ENCODE measurements around the gene WDR55. TPM values are rescaled to one million over a fixed set of nuclear protein-coding genes. Genes with fewer than 3 reads are reported as not detected.

The WDR55 gene
- total RNA-seq, 4 donors from 2014 or later, result 17.7 to 23.8 (median 20.6) TPM

DNA sequence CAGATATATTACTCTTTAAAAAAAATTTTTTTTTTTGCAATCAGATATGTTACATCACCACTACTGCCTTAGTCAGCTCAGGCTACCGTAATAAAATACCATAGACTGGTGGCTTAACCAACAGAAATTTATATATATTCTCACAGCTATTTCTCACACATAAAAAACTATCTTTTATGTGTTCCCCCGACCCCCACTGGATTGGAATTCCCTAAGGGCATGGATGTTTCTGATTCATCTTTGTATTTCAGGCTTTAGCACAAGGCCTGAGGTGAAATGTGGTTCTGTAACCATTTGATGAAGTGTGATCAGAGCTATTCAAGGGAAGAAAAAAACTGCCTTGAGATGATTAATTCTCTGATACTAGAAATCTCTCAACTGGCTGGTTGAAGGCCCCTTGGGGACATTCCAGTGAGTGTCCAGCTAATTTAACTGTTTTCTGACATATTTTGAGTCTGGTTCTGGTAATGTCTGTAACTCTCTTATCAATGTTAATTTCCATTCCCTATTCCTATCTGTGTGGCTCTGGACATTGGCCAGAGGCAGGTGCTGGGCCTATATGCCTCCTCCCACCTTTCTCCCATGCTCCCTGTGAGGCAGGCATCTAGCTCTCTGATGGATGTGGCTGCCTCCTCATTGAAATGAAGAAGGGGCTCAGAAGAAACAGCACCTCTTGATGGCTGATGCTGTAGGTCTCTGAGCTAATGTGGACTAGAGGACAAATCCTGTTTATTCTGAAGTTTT, 34.2 kb upstream of the WDR55 start:
- 52% methylated on average over 2 of the region's 2 CpGs for WGBS
- Histone ChIP-seq H3K27ac (replicated peaks in 1 of 4) (peak overlapping the region in 3 of 4 donors; percentile 45 to 71 (median 51)), H3K4me1 (peaks cover 8 to 31% (median 24%) of the 10 kb centered on the region in 4 donors), H3K9me3 (no peaks in the 10 kb centered on the region), H3K36me3 (no peaks in the 10 kb centered on the region), H3K4me3 (peak overlapping the region; percentile 59 to 66 (median 61)), H3K27me3 (no peaks in the 10 kb centered on the region)
- no peak for DNase-seq (ENCODE audit: extremely low spot score)
- intact Hi-C loops (cut with DNase I), result no loop called here
- no peak for TF ChIP-seq POLR2A (IDR thresholded peaks at IDR 0.05; ENCODE audit: low read depth)

- no peak for DNase-seq (ENCODE audit: extremely low spot score)
- 89% methylated on average over 4 of the region's 4 CpGs for WGBS
- TF ChIP-seq, protein P1, sequence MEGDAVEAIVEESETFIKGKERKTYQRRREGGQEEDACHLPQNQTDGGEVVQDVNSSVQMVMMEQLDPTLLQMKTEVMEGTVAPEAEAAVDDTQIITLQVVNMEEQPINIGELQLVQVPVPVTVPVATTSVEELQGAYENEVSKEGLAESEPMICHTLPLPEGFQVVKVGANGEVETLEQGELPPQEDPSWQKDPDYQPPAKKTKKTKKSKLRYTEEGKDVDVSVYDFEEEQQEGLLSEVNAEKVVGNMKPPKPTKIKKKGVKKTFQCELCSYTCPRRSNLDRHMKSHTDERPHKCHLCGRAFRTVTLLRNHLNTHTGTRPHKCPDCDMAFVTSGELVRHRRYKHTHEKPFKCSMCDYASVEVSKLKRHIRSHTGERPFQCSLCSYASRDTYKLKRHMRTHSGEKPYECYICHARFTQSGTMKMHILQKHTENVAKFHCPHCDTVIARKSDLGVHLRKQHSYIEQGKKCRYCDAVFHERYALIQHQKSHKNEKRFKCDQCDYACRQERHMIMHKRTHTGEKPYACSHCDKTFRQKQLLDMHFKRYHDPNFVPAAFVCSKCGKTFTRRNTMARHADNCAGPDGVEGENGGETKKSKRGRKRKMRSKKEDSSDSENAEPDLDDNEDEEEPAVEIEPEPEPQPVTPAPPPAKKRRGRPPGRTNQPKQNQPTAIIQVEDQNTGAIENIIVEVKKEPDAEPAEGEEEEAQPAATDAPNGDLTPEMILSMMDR (IDR thresholded peaks at IDR 0.05), result no peak
- TF ChIP-seq EP300 (IDR thresholded peaks at IDR 0.05) (no peak), POLR2AphosphoS5 (IDR thresholded peaks at IDR 0.05) (no peak)
- no peaks in the 10 kb centered on the region for H3K36me3 ChIP-seq
- no peaks in the 10 kb centered on the region for H3K9me3 ChIP-seq
- H3K27ac ChIP-seq (replicated peaks in 1 of 4), result peak overlapping the region; percentile 45 to 71 (median 61)
- H3K27me3 ChIP-seq, result no peaks in the 10 kb centered on the region
- H3K4me3 ChIP-seq, result peak overlapping the region; percentile 59 to 66 (median 61)
- peaks cover 8 to 31% (median 24%) of the 10 kb centered on the region in 4 donors for H3K4me1 ChIP-seq
- intact Hi-C loops (cut with DNase I), result no loop called here
Measured at GRCh38 chr5:140631036-140631417, 33.7 kb upstream of the WDR55 start.

DNA sequence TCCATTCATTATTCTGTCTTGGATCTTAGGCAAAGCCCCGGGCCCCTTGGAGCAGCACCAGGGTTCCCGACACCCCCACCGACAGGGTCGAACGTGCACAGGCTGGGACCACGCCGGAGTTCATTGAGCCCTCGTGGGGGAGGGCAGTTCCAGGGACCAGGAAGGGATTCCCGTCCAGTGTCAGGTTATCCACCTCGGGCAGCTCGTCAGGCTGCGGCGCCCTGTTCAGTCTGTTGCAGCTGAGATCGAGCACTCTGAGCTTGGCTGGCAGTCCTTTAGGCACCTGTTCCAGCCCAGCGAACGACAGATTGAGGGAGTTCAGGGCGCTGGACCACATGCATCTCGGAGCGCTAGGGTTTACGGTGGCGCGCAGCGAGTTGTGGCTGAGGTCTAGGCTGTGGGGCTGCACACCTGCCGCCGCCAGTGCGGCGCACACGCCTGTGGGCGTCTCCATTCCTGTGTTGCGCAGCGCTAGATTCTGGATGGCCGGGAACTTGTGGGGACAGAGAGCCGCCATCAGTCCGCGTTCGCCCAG, 32.8 kb upstream of the WDR55 start:
- H3K4me1 ChIP-seq, result peaks cover 8 to 31% (median 24%) of the 10 kb centered on the region in 4 donors
- intact Hi-C loops (cut with DNase I), result no loop called here
- H3K27ac ChIP-seq (replicated peaks in 1 of 4), result peak overlapping the region; percentile 71 to 82 (median 71)
- H3K9me3 ChIP-seq, result no peaks in the 10 kb centered on the region
- H3K4me3 ChIP-seq, result peak overlapping the region; percentile 59 to 66 (median 61)
- DNase-seq (ENCODE audit: extremely low spot score), result no peak
- TF ChIP-seq POLR2AphosphoS5 (IDR thresholded peaks at IDR 0.05) (no peak), POLR2A (IDR thresholded peaks at IDR 0.05; ENCODE audit: low read depth) (no peak), EP300 (IDR thresholded peaks at IDR 0.05) (no peak)
- TF ChIP-seq, protein P1 (IDR thresholded peaks at IDR 0.05), result no peak
- no peaks in the 10 kb centered on the region for H3K36me3 ChIP-seq
- WGBS, result 12% methylated on average over 14 of the region's 36 CpGs
- H3K27me3 ChIP-seq, result no peaks in the 10 kb centered on the region

- TF ChIP-seq POLR2A (IDR thresholded peaks at IDR 0.05; ENCODE audit: low read depth) (no peak), EP300 (IDR thresholded peaks at IDR 0.05) (no peak), POLR2AphosphoS5 (IDR thresholded peaks at IDR 0.05) (peak in 1 of 2 donors; percentile 3)
- TF ChIP-seq, protein P1 (IDR thresholded peaks at IDR 0.05), result peak in 1 of 3 experiments; percentile 5
- Histone ChIP-seq H3K9me3 (no peaks in the 10 kb centered on the region), H3K27me3 (no peaks in the 10 kb centered on the region), H3K27ac (replicated peaks in 1 of 4) (peak overlapping the region; percentile 71 to 82 (median 71)), H3K4me3 (peak overlapping the region; percentile 59 to 66 (median 61)), H3K4me1 (peaks cover 8 to 31% (median 24%) of the 10 kb centered on the region in 4 donors), H3K36me3 (no peaks in the 10 kb centered on the region)
- intact Hi-C loops (cut with DNase I), result no loop called here
- 1% methylated on average over 17 of the region's 51 CpGs for WGBS
- peak; percentile 91 for DNase-seq (ENCODE audit: extremely low spot score)
Measured at GRCh38 chr5:140632366-140633020, 32.2 kb upstream of the WDR55 start.

- 17% methylated on average over 9 of the region's 16 CpGs for WGBS
- DNase-seq (ENCODE audit: extremely low spot score), result peak; percentile 94
- TF ChIP-seq, protein P1 (IDR thresholded peaks at IDR 0.05), result no peak
- TF ChIP-seq EP300 (IDR thresholded peaks at IDR 0.05) (no peak), POLR2AphosphoS5 (IDR thresholded peaks at IDR 0.05) (peak; percentile 8 to 29), POLR2A (IDR thresholded peaks at IDR 0.05; ENCODE audit: low read depth) (no peak)
- H3K27me3 ChIP-seq, result no peaks in the 10 kb centered on the region
- H3K9me3 ChIP-seq, result no peaks in the 10 kb centered on the region
- intact Hi-C loops (cut with DNase I), result no loop called here
- peaks cover 8 to 31% (median 24%) of the 10 kb centered on the region in 4 donors for H3K4me1 ChIP-seq
- no peaks in the 10 kb centered on the region for H3K36me3 ChIP-seq
- H3K27ac ChIP-seq (replicated peaks in 1 of 4), result peak within 1 kb of the TSS; percentile 71 to 82 (median 71)
- peak within 1 kb of the TSS; percentile 59 to 66 (median 61) for H3K4me3 ChIP-seq
Measured at GRCh38 chr5:140633021-140633471, 31.7 kb upstream of the WDR55 start, which contains the start of gene CD14. CD14 (minus strand) TSS chr5:140633175; CDS start chr5:140633071, 104 bp downstream.
